K562 (cell line): ENCODE results near the gene SLCO1A2. TPM values are rescaled to one million over a fixed set of nuclear protein-coding genes. Genes with fewer than 3 reads are reported as not detected.

Experiments used
- ATAC-seq: fragments of 200-7000 bp; cut with Tn5 transposase; 3 replicates; pipeline ENCODE4 v1.9.1; 2020; ENCODE audit warnings: moderate library complexity
- BruUV-seq: library from RNA; stranded (reverse); fragments of 400-500 nt; replicated peaks from 2 replicates; lab custom pipeline; 2021; lab: Mats Ljungman, UMichigan
- CTCF ChIA-PET: fragments of 300-600 bp; formaldehyde crosslinking; extraction: SDS; loops from one replicate; lab custom pipeline; 2021; ENCODE audit warnings: low intra/inter-chr PET ratio; lab: Yijun Ruan, JAX
- POLR2A ChIA-PET: fragments of 300-600, 350-650 bp; sonication (Branson Sonifier 250); formaldehyde crosslinking; extraction: SDS; loops from one replicate; lab custom pipeline; 2021; ENCODE audit warnings: antibody characterized with exemption, inconsistent platforms; lab: Yijun Ruan, JAX
- DNase-seq, 4 experiments: peaks; one replicate each; pipeline versions ENCODE4 v3.0.0 to v3.0.0-alpha.2; 2011 to 2018; ENCODE audit warnings: low spot score in 3 of 4, mixed read lengths in 3 of 4; ENCODE audit errors: extremely low read depth in 1 of 4
- FAIRE-seq: peaks from 2 replicates; lab custom pipeline; 2011; peaks lifted over from hg19 to GRCh38; lab: Jason Lieb, UNC
- H2AFZ ChIP-seq: 2 replicates; pipeline ENCODE4 v1.6.0; 2011; ENCODE audit warnings: low read depth, low read length, control low read depth, inconsistent platforms
- H3K27ac ChIP-seq: fragments of 200-600 bp; 3 replicates; pipeline ENCODE4 v1.8.0; 2011; ENCODE audit warnings: low read depth, mild to moderate bottlenecking, control low read depth, inconsistent platforms, low read length, moderate library complexity, mixed read lengths; ENCODE audit errors: extremely low read depth
- H3K27me3 ChIP-seq, 2 experiments: fragments of 300-600 bp in 1 of 2; 2 replicates in 1 of 2; 3 replicates in 1 of 2; pipeline versions ENCODE4 v1.6.0 to v1.8.0; 2011; ENCODE audit warnings: inconsistent platforms in 2 of 2, low read length in 2 of 2, mild to moderate bottlenecking in 1 of 2, mixed read lengths in 1 of 2, moderate library complexity in 1 of 2; ENCODE audit not compliant: control insufficient read depth in 2 of 2, insufficient read depth in 2 of 2
- H3K36me3 ChIP-seq: fragments of 300-600 bp; 3 replicates; pipeline ENCODE4 v1.8.0; 2011; ENCODE audit warnings: mild to moderate bottlenecking, low read length, inconsistent platforms; ENCODE audit not compliant: control insufficient read depth, insufficient read depth
- H3K4me1 ChIP-seq, 2 experiments: fragments of 200-600 bp in 1 of 2; replicated peaks in 1 of 2; 2 replicates in 1 of 2; 3 replicates in 1 of 2; pipeline versions ENCODE4 v1.5.1 to v1.8.0; 2011; ENCODE audit warnings: inconsistent platforms in 2 of 2, low read length in 2 of 2, mild to moderate bottlenecking in 1 of 2, mixed read lengths in 1 of 2, moderate library complexity in 1 of 2; ENCODE audit not compliant: control insufficient read depth in 2 of 2, insufficient read depth in 2 of 2
- H3K4me2 ChIP-seq: 2 replicates; pipeline ENCODE4 v1.6.1; 2011; ENCODE audit warnings: low read length, control low read depth, inconsistent platforms, mixed read lengths; ENCODE audit not compliant: insufficient read depth
- H3K4me3 ChIP-seq: fragments of 200-600 bp; sonication (generic), shearing (Covaris generic); 2 replicates; pipeline ENCODE4 v1.5.1; 2016; ENCODE audit warnings: control low read depth, inconsistent platforms
- H3K79me2 ChIP-seq: fragments of 200-600 bp; 3 replicates; pipeline ENCODE4 v1.8.0; 2011; ENCODE audit warnings: low read length, inconsistent platforms; ENCODE audit not compliant: control insufficient read depth, insufficient read depth
- H3K9ac ChIP-seq, 2 experiments: 2 replicates each; pipeline versions ENCODE4 v1.6.0 to v1.6.1; 2011; ENCODE audit warnings: low read depth in 2 of 2, low read length in 2 of 2, control low read depth in 1 of 2, inconsistent platforms in 1 of 2, mild to moderate bottlenecking in 1 of 2, mixed read lengths in 1 of 2; ENCODE audit not compliant: insufficient read depth in 1 of 2
- H3K9me1 ChIP-seq: one replicate; pipeline ENCODE4 v1.6.0; 2011; ENCODE audit warnings: inconsistent platforms, mild to moderate bottlenecking, low read length, moderate library complexity; ENCODE audit not compliant: control insufficient read depth, insufficient read depth
- H3K9me3 ChIP-seq: replicated peaks from 2 replicates; pipeline ENCODE4 v1.5.1; 2011; ENCODE audit warnings: low read depth, low read length, inconsistent platforms; ENCODE audit not compliant: control insufficient read depth, insufficient read depth
- H4K20me1 ChIP-seq: replicated peaks from 2 replicates; pipeline ENCODE4 v1.6.1; 2011; ENCODE audit warnings: low read length, inconsistent platforms, mixed read lengths; ENCODE audit not compliant: control insufficient read depth, insufficient read depth
- CBX3 ChIP-seq, 2 experiments: IDR thresholded peaks; 1 replicate in 1 of 2; 2 replicates in 1 of 2; pipeline ENCODE4 v1.6.1; 2012; ENCODE audit warnings: inconsistent platforms in 2 of 2, low read length in 2 of 2, borderline replicate concordance in 1 of 2, control low read depth in 1 of 2
- CHAMP1 ChIP-seq: fragments of 450-650 bp; IDR thresholded peaks from 2 replicates; pipeline ENCODE4 v1.6.1; 2016; ENCODE audit warnings: mild to moderate bottlenecking
- CUX1 ChIP-seq: fragments of 200-800 bp; sonication (Bioruptor generic); IDR thresholded peaks from 2 replicates; pipeline ENCODE4 v1.6.1; 2016; ENCODE audit warnings: missing genetic modification characterization, missing compliant biosample characterization
- FIP1L1 ChIP-seq: fragments of 200-400 bp; formaldehyde crosslinking; IDR thresholded peaks from 2 replicates; pipeline ENCODE4 v1.6.1; 2018; ENCODE audit warnings: mild to moderate bottlenecking, low read depth, low read length; ENCODE audit not compliant: poor library complexity, severe bottlenecking
- FOXP1 ChIP-seq: sonication (generic); formaldehyde crosslinking; IDR thresholded peaks from 2 replicates; pipeline ENCODE4 v1.8.0; 2022; ENCODE audit warnings: mild to moderate bottlenecking, missing genetic modification reagents
- GATA2 ChIP-seq: sonication (generic); formaldehyde crosslinking; IDR thresholded peaks from 2 replicates; pipeline ENCODE4 v1.4.0; 2020; ENCODE audit warnings: mild to moderate bottlenecking, missing genetic modification reagents
- HIVEP1 ChIP-seq: fragments of 250-450 bp; sonication (Bioruptor Pico); IDR thresholded peaks from 2 replicates; pipeline ENCODE4 v1.4.0; 2020; ENCODE audit warnings: mild to moderate bottlenecking
- ILK ChIP-seq: fragments of 450-650 bp; IDR thresholded peaks from 2 replicates; pipeline ENCODE4 v1.6.1; 2016; ENCODE audit warnings: missing genetic modification characterization, low read depth, mild to moderate bottlenecking, missing compliant biosample characterization, moderate library complexity, borderline replicate concordance
- MCM5 ChIP-seq: fragments of 450-650 bp; IDR thresholded peaks from 2 replicates; pipeline ENCODE4 v1.6.1; 2016; ENCODE audit warnings: low read depth
- MYBL2 ChIP-seq, 2 experiments: fragments of 450-650 bp in 1 of 2; sonication (generic) in 1 of 2; formaldehyde crosslinking in 1 of 2; IDR thresholded peaks; 2 replicates each; pipeline versions ENCODE4 v1.6.1 to v1.8.1; 2017 to 2022; ENCODE audit warnings: borderline replicate concordance in 1 of 2, inconsistent platforms in 1 of 2, low read depth in 1 of 2, mild to moderate bottlenecking in 1 of 2, missing genetic modification reagents in 1 of 2, moderate library complexity in 1 of 2
- PCBP2 ChIP-seq: fragments of 200-400 bp; formaldehyde crosslinking; IDR thresholded peaks from 2 replicates; pipeline ENCODE4 v1.6.1; 2018; ENCODE audit warnings: low read length, low read depth, mild to moderate bottlenecking, moderate library complexity; ENCODE audit not compliant: poor library complexity, severe bottlenecking
- PHF21A ChIP-seq: fragments of 450-650 bp; IDR thresholded peaks from 2 replicates; pipeline ENCODE4 v1.6.1; 2017; ENCODE audit warnings: low read depth, borderline replicate concordance
- PHTF2 ChIP-seq: fragments of 250-450 bp; sonication (Bioruptor Pico); IDR thresholded peaks from 2 replicates; pipeline ENCODE4 v1.5.0; 2021; ENCODE audit warnings: mild to moderate bottlenecking
- ZNF143 ChIP-seq: sonication (generic); formaldehyde crosslinking; IDR thresholded peaks from 2 replicates; pipeline ENCODE4 v1.9.0; 2022; ENCODE audit warnings: mild to moderate bottlenecking, missing genetic modification reagents
- ZNF212 ChIP-seq: fragments of 450-650 bp; formaldehyde crosslinking; IDR thresholded peaks from 2 replicates; pipeline ENCODE4 v1.4.0; 2020; ENCODE audit warnings: mild to moderate bottlenecking
- WGBS: fragments of 100-300 bp; shearing (Covaris generic); methylation state at CpG from one replicate; pipeline ENCODE4 v1.1.6; 2016; ENCODE audit warnings: low coverage, mixed read lengths; ENCODE audit not compliant: insufficient coverage; ENCODE audit errors: missing lambda C conversion rate; 5-methylcytosine and 5-hydroxymethylcytosine counted together
- in situ Hi-C: fragments of 300-500 bp; cut with MboI; formaldehyde crosslinking; loops from 4 replicates; pipeline ENCODE4 v1.15.0; 2018; ENCODE audit warnings: inconsistent platforms, mixed read lengths
- intact Hi-C: fragments of 100-400 bp; cut with micrococcal nuclease; formaldehyde crosslinking; loops from 2 replicates; pipeline ENCODE4 v1.14.2; 2022
- polyA plus RNA-seq, 8 experiments: library from polyadenylated mRNA; depleted of rRNA in 4 of 8; stranded (reverse) in 5 of 8; unstranded in 3 of 8; fragments of >200 nt; fragmentation: Nextera tagmentation in 2 of 8; fragmentation: Illumina TruSeq in 1 of 8; extraction: Ambion mirVana in 2 of 8; extraction: Trizol in 1 of 8; gene quantifications; 2 replicates each; pipeline versions ENCODE4 v1.2.1 to v1.2.3, GENCODE V29; 2011 to 2014; ENCODE audit warnings: inconsistent platforms in 1 of 8, missing spikeins in 1 of 8
- total RNA-seq, 7 experiments: library from RNA; depleted of rRNA in 6 of 7; stranded (reverse); fragments of >200 nt in 6 of 7; fragmentation: Illumina TruSeq in 2 of 7; extraction: Trizol in 2 of 7; gene quantifications; 2 replicates each; pipeline versions ENCODE4 v1.2.1 to v1.2.3, GENCODE V29; 2011 to 2021; ENCODE audit warnings: low replicate concordance in 1 of 7

SLCO1A2 gene
- total and polyA plus RNA-seq, 9 of the 15 experiments (the other 6 are each of a cell fraction or from before 2014, with no cell fraction given): 1.2 to 4.4 (median 2.6) TPM

- no peaks in the 10 kb centered on the region for H4K20me1 ChIP-seq
- H3K79me2 ChIP-seq: no peaks in the 10 kb centered on the region
- H3K4me3 ChIP-seq: no peak overlapping the region
- no peaks in the 10 kb centered on the region; a peak in 1 of 5 replicates for H3K4me1 ChIP-seq
- DNase-seq (no peak), FAIRE-seq (no peak), ATAC-seq (no peak)
- H3K9me3 ChIP-seq: no peaks in the 10 kb centered on the region
- H3K9me1 ChIP-seq: no peaks in the 10 kb centered on the region
- no peak overlapping the region for H3K4me2 ChIP-seq
- H3K27me3 ChIP-seq: no peaks in the 10 kb centered on the region
- in situ Hi-C loops: no loop called here
- ChIA-PET POLR2A (interaction anchor here (0.6 kb wide), 1 partner anchor 918 kb away, joined by 3 read pairs; no protein-coding TSS in a partner anchor), CTCF (no interaction called here)
- 52% methylated on average over 2 of the region's 2 CpGs for WGBS
- H3K9ac ChIP-seq: no peak overlapping the region
- H2AFZ ChIP-seq: no peak overlapping the region
- BruUV-seq: no TSS peak
- no peak overlapping the region for H3K27ac ChIP-seq
- intact Hi-C loops: no loop called here
- H3K36me3 ChIP-seq: no peaks in the 10 kb centered on the region
- TF ChIP-seq ZNF212 (CRISPR knock-in tag) (no peak), PHF21A (no peak), PHTF2 (CRISPR knock-in tag) (no peak), FIP1L1 (no peak), GATA2 (CRISPR knock-in tag) (no peak), PCBP2 (no peak), MYBL2 (IDR thresholded peaks at IDR 0.05; ENCODE audit: low read depth) (no peak), MYBL2 (CRISPR knock-in tag; IDR thresholded peaks at IDR 0.05; ENCODE audit: borderline replicate concordance) (no peak), CUX1 (CRISPR knock-in tag) (no peak), ZNF143 (no peak), HIVEP1 (no peak), CBX3 (IDR thresholded peaks at IDR 0.05; ENCODE audit: borderline replicate concordance in 1 of 2, low read length in 2 of 2) (no peak), MCM5 (no peak), ILK (tag) (no peak), CHAMP1 (no peak), FOXP1 (no peak)
These were observed 49.5 kb upstream of the SLCO1A2 start for GRCh38 chr12:21384261-21384660.
